Liver (tissue), 2 donors: ENCODE measurements around the gene FUT9.

ENCODE experiments used
- FOXA1 ChIP-seq: IDR thresholded peaks from 2 replicates; pipeline ENCODE4 v1.6.1; 2016; ENCODE audit warnings: antibody characterized with exemption
- YY1 ChIP-seq: IDR thresholded peaks from 2 replicates; pipeline ENCODE4 v1.6.1; 2016; ENCODE audit warnings: antibody characterized with exemption, mild to moderate bottlenecking
- TF ChIP-seq, protein P1 (sequence below): fragments of 150-350 bp; IDR thresholded peaks from 2 replicates; pipeline ENCODE4 v1.5.1; 2017; ENCODE audit warnings: improper control_type of control experiment, low read depth, low read length; ENCODE audit not compliant: missing input control
- TF ChIP-seq, protein P2 (sequence below): IDR thresholded peaks from 2 replicates; pipeline ENCODE4 v1.6.1; 2016; ENCODE audit warnings: antibody characterized with exemption, mild to moderate bottlenecking
- donor health status: healthy.

DNA sequence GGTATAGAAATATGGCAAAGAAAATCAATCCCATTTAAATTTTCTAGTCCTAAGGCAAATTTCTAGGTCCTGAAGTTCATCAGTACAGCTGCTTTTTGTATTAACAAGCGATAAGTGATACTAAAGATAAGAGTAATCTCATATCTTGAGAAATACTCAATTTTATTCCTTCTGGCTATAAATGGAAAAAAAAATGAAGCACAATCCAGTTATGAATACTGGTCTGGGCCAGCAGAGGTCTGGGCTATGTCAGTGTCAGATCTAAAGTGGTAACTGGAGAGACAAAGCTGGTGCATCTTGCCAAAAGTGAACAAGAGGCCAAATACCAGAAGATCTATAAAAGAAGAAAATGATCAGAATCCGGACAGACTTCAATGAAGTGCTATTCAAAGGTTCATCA lies 126.4 kb downstream of the FUT9 start:
- TF ChIP-seq, protein P1, sequence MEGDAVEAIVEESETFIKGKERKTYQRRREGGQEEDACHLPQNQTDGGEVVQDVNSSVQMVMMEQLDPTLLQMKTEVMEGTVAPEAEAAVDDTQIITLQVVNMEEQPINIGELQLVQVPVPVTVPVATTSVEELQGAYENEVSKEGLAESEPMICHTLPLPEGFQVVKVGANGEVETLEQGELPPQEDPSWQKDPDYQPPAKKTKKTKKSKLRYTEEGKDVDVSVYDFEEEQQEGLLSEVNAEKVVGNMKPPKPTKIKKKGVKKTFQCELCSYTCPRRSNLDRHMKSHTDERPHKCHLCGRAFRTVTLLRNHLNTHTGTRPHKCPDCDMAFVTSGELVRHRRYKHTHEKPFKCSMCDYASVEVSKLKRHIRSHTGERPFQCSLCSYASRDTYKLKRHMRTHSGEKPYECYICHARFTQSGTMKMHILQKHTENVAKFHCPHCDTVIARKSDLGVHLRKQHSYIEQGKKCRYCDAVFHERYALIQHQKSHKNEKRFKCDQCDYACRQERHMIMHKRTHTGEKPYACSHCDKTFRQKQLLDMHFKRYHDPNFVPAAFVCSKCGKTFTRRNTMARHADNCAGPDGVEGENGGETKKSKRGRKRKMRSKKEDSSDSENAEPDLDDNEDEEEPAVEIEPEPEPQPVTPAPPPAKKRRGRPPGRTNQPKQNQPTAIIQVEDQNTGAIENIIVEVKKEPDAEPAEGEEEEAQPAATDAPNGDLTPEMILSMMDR, result no peak
- TF ChIP-seq FOXA1 (no peak), YY1 (no peak)
- TF ChIP-seq, protein P2, sequence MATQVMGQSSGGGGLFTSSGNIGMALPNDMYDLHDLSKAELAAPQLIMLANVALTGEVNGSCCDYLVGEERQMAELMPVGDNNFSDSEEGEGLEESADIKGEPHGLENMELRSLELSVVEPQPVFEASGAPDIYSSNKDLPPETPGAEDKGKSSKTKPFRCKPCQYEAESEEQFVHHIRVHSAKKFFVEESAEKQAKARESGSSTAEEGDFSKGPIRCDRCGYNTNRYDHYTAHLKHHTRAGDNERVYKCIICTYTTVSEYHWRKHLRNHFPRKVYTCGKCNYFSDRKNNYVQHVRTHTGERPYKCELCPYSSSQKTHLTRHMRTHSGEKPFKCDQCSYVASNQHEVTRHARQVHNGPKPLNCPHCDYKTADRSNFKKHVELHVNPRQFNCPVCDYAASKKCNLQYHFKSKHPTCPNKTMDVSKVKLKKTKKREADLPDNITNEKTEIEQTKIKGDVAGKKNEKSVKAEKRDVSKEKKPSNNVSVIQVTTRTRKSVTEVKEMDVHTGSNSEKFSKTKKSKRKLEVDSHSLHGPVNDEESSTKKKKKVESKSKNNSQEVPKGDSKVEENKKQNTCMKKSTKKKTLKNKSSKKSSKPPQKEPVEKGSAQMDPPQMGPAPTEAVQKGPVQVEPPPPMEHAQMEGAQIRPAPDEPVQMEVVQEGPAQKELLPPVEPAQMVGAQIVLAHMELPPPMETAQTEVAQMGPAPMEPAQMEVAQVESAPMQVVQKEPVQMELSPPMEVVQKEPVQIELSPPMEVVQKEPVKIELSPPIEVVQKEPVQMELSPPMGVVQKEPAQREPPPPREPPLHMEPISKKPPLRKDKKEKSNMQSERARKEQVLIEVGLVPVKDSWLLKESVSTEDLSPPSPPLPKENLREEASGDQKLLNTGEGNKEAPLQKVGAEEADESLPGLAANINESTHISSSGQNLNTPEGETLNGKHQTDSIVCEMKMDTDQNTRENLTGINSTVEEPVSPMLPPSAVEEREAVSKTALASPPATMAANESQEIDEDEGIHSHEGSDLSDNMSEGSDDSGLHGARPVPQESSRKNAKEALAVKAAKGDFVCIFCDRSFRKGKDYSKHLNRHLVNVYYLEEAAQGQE, result no peak
